GM11168 (cell line): ENCODE results near the gene ARHGAP26.
"Not testable (repeated sequence)": the region's sequence is repeated elsewhere in the genome, so short reads cannot be mapped to it uniquely, and the experiment has no call there.

Experiments used
- in situ Hi-C: fragments of 300-500 bp; cut with MboI; formaldehyde crosslinking; loops from one replicate; pipeline ENCODE4 v1.12.0; 2022; ENCODE audit warnings: low sequenced_read_pairs; ENCODE audit not compliant: unreplicated experiment

The ARHGAP26 gene

DNA sequence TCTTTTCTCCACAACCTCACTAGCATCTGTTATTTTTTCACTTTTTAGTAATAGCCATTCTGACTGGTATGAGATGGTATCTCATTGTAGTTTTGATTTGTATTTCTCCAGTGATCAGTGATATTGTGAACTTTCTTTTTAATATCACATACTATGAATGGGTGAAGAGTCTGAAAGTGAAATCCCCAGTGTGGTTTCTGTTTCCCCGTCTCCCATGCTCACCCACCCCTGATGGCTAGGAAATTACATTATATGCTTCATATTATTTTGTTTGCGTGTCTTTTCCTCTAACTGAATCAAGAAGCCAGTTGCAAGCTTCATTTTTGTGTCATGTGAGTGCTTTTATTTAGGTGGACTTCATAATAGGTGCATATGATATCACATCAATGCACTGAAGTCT is 171.1 kb downstream of the ARHGAP26 start:
- in situ Hi-C loops: no loop called here

DNA sequence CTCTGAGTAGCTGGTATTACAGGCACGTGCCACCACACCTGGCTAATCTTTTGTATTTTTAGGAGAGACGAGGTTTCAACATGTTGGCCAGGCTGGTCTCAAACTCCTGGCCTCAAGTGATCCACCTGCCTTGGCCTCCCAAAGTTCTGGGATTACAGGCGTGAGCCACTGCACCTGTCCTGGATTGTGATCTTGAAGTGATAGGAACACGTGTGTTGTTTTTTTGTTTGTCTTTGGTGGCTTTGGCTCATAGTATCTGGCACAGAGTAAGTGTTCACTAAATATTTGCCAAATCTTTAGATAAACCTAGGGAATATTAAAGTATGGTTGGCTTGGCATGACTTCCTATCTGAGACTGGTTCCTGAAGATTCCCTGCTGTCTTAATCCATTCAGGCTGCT is 172.7 kb downstream of the ARHGAP26 start:
- in situ Hi-C loops: no loop called here

DNA sequence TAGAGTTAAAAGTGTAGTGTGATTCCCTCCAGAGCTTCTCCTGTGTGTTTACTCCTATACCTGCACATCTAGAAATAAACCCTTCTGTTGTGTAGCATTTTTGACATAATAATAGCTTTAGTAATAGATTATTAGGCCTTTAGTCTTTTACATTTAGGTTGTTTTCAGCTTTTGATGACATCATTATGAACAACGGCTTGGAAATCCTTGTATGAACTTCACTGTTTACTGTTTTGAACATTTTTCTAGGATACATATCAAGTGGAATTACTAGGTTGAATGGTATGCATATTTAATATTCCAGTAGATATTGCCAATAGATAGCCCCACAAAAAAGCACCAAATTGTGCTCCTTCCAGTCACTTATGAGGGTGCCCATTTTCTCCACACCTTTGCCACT is 174.0 kb downstream of the ARHGAP26 start:
- in situ Hi-C loops: no loop called here

DNA sequence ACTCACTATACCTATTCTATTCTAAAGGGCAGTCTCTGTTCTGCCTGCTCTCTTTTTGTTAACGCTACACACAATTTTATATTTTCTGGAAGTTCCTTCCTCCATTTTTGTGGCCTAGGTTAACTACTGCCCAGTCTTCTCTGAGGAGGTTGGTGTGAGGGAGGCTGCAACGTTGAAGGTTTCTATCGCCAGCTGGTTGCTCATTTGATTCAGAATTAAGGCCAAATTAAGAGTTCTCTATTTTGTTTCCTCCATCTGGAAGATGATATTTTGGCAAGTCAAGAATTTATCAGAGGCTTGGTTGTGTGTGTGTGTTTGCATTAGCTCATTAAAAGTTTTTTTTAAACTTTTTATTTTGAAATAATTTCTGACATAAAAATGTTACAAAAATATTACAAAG is 175.1 kb downstream of the ARHGAP26 start:
- in situ Hi-C loops: no loop called here

DNA sequence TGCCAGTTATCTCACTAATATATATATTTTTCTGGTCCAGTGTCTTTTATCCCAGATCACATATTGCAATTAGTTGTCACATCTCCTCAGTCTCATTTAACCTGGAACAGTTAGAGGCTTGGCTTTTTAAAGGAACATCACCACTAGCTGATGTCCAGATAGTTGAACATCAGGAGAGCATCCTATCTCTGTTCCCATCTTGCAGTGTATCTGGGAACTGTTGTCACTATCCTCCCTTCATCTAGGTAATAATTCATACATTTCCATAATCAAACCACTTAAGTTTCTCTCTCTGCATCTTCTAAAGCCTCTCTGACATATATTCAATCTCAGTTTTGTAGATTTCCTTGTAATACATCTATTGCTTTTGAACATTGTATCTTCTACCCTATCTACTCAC is 175.7 kb downstream of the ARHGAP26 start:
- in situ Hi-C loops: no loop called here

DNA sequence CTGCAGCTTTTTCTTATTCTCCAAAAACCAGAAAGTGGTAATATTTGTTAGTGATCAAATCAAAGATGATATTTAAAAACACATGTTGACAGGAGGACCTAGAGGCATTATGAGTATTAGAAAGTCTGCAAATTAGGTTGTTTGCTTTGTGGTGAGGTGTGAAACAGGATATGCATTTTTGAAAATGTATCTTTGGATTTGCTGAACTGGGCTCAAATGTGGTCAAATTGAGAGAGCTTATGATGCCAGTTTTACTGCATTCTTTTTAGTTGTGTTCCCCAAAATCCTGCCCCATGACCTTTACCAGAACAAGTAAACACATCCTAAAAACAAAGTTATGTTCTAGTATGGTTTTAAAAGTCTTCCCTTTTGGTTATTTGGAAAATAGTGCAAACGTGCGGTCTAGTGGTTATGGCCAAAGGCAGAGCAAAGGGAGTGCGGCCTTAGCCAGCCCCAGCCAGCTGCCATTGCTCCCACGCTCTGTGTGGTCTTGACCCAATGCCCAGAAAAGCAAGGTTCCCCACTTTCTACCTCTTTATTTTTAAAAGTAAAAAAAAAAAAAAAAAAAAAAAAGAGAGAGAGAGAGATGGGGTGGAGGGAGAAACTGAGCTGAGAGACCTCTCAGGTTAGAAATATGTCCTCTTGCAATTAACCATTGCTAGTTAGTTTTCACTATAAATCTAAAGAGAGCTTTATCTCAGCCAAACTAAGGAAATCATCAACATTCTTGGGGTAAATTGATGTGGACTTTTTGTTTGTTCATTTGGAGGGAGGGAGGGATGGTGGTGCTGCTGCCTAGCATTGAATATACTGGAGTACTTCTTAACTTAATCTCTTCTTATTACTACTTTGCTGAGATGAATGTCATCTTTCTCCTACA is 176.6 kb downstream of the ARHGAP26 start:
- in situ Hi-C loops: no loop called here

DNA sequence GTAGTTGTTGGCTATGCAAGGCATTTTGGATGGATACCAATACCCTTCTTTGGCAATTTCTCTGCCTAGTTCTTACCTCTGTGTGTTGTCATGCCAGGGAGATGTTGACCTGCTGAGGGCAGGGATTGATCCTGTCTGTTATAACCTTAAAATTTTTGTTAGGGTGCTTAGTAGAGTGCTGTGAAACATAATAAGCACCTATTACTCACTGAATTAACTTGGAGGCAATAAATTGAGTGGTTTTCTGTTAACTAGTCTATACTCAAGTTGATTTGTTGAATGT is 177.2 kb downstream of the ARHGAP26 start:
- in situ Hi-C loops: no loop called here

DNA sequence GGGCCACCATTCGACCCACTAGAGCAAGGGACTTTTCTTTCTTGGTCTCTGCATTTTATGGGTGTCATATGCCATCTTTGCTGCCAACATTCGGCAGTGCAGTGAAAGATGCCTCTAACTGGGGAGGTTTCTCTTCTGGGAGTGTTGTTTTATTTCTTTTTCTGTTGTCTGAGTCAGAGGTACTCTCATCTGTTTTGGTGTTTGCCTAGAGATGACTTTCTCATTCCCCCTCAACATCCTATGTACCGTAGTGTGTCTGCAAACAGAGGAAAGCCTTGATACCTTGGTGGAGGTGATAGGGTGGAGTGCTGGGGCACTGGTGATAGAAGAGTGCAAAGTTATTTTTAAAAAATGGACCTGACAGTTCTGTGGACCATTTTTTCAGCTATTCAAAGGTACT is 182.1 kb downstream of the ARHGAP26 start:
- in situ Hi-C loops: no loop called here

DNA sequence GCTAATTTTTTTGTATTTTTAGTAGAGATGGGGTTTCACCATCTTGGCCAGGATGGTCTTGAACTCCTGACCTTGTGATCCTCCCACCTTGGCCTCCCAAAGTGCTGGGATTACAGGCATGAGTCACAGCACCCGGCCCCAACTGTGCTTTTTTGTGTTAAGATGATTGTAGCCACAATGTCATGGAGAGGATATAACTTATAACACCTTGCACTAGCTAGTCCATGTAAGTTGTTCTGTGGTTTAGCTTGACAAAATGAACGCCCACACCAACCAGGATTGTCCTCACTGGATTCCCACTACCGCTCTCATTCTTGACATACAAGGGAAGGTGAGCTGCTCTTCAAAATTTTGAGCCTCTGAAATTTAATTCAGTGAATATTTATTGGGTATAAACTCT is 182.7 kb downstream of the ARHGAP26 start:
- in situ Hi-C loops: not testable (repeated sequence)

DNA sequence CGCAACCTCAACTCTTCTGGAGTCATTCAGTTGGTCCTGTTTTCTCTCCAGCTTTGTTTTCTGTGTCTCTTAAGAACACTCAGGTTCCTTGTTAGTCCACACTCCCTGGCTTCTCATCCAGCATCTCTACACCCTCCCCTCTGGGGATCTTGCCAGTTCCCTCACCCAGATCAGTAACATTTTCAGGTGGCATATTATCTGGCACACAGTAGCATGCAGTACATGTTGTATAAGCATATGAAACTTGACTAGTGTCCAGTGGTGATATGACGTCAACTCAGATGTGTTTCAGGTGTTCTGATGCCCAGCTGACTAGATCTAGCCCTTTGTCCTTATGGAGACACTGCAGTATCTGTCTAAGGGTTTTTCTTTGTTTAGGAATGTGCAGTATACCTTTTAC is 184.3 kb downstream of the ARHGAP26 start:
- in situ Hi-C loops: no loop called here

DNA sequence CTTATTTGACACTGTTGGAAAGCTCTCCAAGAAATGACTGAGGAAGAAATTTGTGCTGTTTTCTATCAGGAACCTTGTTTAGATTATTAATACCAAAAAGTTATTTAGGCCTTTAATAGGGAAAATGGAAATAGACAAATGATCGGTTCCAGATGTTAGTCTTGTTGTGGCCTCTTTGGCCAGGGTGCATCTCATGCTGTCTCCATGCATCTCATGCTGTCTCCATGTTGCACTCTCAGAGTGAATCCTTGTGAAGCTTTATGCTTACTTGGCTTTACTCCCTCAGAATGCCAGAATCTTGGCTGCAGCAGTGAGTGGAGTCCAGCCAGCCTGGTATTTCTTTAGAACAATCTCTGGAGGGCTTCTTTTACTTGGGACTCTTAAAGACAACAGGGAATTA is 185.5 kb downstream of the ARHGAP26 start:
- in situ Hi-C loops: no loop called here

DNA sequence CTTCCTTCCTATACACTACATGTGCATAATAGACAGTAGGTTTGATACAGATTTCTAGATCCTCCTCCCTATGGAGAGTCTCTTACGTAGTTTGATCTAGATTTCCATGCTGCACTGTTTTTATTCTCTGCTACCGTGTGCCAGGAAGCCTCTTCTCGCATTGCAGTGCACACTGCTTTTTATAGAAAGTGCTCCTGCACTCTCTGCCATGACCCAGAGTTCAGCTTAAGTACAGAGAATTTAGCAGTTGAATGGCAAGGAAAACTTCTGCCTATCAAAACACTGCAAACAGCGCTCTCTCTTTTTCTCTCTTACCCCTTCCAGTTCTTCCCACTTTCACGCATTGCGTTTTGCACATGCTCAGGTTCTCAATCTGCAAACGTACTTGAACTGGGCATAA is 187.4 kb downstream of the ARHGAP26 start:
- in situ Hi-C loops: no loop called here

DNA sequence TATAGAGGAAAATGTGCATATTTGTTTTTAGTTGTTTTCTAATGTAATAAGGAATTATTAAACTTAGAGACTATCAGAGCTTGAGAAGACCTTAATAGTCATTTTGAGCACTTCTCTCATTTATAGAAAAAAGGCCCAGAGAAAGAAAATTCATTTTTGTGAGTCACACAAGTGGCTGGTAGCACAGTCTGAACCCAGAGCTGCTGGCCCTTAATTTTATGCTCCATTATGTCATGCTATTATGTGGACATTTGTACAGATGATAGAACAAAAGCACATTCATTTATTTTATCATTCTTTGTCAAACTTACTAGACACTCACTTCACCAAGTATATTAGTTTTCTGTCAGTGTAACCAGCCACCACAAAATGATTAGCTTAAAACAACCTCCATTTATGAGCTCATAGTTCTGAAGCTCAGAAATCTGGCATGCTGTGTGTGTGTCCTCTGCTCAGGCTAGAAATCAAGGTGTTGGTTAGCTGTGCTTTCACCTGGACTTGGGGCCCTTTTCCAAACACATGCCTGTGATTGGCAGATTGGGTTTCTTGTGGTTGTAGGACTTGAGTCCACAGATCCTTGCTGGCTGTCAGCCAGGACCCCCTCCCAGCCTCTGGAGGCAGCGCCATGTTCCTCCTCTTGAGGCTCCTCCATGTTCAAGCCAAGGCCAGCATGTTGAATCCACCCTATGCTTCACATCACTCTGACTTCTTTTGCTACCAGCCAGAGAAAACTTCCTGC is 188.9 kb downstream of the ARHGAP26 start:
- in situ Hi-C loops: no loop called here

DNA sequence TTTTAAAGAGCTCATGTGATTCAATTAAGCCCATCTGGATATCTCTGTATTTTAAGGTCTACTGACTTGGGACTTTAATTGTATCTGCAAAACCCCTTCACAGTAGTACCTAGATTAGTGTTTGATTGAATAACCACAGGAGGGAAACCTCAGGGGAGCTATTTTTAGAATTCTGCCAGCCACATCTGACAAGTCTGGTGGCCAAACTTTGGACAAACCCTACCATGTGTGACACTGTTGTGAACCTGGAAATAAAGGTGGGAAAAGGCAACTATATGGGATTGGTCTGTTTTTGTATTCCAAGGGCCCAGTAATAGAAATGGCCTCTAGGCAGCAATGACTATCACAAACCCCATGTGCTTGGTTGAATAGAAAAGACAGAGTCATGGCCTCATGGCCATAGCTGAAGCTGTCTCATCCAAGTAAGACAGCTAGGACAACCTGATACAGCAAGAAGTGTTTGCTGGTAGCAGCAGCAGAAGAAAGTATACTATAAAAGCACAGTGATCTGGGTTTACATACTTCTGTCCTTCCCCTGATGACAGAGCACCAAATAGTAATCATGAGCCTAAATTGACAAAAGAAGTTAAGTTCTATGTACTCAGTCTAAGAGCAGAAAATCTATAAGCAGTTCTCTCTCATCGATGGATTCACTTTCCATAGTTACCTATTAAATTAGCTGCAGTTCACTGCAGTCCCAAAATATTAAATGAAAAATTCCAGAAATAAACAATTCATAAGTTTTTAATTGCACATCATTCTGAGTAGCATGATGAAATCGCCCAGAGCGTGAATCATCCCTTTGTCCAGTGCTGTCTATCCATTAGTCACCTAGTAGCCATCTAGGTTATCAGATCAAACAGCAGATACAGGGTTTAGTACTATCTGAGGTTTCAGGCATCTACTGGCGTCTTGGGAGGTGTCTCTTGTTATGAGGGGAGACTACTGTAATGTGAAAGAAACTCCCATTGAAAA is 189.8 kb downstream of the ARHGAP26 start:
- in situ Hi-C loops: no loop called here

DNA sequence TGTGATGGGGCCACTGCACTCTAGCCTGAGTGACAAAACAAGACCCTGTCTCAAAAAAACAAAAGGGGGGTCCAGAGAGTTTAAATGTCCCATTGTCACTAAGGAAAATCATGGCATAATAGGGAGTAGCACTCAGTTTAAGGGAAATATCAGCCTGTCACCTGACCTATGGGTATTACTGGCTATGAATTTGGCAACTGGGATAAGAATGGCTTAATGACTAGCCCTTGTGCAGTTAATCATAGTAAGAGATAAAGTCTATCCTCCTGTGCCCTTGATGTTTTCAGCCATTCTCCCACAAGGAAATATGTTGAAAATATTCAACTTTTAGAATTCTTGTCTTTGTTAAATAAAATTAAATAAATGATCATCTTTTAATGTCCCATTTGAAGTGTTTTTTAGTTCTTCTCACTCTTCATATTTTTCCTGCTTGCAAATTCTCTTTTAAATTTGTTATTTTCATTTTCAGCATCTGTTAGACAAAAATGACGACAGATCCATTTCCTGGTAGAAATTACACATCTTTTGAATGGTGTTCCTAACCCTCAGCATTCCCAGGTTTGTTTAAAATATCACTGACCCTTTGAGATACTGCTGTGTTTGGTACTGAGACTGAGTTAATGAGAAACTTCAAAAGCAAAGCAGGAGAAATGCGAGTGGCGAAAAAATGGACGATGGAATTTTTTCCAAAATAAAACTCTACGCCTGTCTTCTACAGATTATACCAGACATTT is 191.4 kb downstream of the ARHGAP26 start:
- in situ Hi-C loops: no loop called here

DNA sequence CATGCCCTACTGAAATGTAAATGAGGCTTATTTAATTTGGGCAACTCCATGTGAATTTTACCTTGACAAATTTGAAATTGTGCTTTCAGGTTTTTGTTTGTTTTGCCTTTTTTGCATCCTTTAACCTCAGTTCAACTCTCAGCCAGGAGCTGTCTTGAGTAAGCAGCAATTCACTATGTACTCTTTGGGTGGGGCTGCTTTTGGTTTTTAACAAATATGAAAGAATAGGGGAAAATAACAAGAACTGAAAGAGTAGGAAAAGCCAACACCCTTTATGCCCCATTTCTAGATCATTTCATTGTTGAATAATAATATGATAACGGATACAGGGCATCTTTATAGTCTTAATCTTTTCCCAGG is 192.0 kb downstream of the ARHGAP26 start:
- in situ Hi-C loops: no loop called here

DNA sequence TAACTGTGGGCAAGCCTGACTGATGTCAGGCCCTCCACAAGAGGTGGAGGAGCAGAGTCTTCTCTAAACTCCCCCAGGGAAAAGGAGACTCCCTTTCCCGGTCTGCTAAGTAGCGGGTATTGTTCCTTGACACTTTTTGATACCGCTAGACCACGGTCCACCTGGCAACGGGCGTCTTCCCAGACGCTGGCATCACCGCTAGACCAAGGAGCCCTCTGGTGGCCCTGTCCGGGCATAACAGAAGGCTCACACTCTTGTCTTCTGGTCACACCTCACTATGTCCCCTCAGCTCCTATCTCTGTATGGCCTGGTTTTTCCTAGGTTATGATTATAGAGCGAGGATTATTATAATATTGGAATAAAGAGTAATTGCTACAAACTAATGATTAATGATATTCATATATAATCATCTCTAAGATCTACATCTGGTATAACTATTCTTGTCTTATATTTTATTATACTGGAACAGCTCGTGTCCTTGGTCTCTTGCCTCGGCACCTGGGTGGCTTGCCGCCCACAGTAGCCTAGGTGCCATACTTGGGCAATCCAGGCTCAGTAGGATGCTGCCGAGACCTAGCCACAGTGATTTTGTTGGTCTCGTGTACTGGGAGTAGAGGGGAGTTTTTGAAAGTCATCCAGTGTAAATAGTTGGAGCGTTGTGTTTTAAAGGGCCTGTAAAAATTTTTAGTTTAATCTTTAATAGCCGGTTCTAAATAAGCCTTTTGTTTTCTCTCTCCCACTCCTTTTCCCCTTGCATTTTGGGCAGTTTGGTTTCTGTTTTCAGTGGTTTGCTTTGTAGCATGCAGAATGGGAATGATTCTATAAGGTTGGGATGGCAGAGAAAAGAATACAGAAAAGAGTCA is 195.3 kb downstream of the ARHGAP26 start:
- in situ Hi-C loops: not testable (repeated sequence)

DNA sequence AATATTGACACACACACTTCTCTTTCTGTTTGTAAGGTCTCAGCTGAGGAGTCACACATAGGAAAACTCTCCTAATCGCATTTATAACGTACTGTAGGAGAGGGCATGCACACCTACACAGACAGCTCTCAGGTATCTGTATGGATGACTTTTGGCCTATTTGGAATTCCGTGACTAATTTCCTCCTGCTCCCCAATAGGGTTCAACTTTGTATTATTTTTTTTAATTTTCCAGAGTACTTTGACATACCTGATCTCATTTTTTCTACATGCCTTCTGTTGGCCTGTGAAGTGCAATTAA is 195.9 kb downstream of the ARHGAP26 start:
- in situ Hi-C loops: no loop called here

DNA sequence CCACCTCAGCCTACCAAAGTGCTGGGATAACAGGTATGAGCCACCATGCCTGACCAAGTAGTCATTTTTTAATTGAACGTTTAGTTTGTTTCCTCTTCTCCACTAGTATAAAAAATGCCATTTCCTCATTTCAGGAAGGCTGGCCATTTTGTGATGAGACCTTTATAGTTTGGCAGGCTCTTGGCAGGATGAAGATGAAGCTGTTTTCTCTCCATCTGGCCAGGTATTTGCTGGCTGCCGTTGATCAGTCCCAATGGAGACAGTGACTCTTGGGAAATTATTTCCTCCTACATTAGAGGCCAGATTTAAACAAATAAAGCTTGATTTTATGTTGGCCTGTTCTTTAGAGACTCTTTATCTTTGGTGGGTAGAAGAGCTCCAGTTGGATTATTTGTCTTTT is 199.0 kb downstream of the ARHGAP26 start:
- in situ Hi-C loops: no loop called here
